ENCODE results near the gene TBXAS1. TPM values are rescaled to one million over a fixed set of nuclear protein-coding genes. Genes with fewer than 3 reads are reported as not detected.

Gene TBXAS1
- total RNA-seq, 4 donors from 2014 or later: 23.0 to 128 (median 47.3) TPM

DNA sequence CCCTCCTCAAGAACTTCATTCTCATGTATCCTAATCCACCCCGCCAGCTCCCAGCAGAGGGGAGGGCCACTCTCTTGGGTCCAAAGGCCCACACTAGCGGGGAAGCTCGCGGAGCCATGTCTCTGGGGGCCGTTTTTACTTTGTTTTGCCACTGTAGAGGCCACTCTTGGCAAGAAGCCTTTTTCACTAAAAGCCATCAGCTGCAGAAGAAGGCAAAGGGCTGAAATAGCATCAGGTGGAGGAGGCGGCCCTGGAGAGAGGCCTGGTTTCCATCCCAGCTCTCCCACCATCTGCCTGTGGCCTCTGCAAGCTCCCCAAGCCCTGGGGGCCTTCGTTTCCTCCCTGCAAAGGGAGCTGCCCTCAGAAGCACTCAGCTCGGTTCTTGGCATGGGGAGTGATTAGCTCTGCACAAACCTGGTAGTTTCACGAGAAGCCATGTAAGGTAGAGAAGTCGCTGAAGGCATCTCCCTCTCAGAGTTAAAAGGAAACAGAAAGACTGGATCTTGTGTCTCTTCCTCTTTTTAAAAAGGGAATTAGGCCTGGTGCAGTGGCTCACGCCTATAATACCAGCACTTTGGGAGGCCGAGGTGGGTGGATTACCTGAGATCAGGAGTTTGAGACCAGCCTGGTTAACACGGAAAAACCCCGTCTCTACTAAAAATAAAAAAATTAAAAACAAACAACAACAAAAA, 163.4 kb downstream of the TBXAS1 start:
- TF ChIP-seq, protein P1, sequence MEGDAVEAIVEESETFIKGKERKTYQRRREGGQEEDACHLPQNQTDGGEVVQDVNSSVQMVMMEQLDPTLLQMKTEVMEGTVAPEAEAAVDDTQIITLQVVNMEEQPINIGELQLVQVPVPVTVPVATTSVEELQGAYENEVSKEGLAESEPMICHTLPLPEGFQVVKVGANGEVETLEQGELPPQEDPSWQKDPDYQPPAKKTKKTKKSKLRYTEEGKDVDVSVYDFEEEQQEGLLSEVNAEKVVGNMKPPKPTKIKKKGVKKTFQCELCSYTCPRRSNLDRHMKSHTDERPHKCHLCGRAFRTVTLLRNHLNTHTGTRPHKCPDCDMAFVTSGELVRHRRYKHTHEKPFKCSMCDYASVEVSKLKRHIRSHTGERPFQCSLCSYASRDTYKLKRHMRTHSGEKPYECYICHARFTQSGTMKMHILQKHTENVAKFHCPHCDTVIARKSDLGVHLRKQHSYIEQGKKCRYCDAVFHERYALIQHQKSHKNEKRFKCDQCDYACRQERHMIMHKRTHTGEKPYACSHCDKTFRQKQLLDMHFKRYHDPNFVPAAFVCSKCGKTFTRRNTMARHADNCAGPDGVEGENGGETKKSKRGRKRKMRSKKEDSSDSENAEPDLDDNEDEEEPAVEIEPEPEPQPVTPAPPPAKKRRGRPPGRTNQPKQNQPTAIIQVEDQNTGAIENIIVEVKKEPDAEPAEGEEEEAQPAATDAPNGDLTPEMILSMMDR (IDR thresholded peaks at IDR 0.05; ENCODE audit: low read depth): no peak

DNA sequence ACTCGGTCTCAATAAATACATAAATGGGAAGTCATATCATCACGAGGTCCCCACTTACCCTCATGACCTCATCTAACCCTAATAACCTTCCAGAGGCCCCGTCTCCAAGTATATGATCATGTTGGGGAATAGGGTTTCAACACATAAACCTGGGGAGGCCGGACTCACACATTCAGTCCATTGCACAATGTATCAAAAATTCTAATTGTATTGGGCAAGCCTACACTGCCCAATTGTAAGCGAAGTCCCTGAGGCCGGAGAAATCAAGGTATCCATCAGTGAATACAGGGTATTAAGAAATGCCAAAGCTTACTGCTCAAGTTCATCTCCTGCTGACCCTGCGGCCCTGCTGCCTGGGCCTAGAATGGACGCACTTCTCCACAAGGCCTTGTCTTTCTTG, 164.1 kb downstream of the TBXAS1 start:
- TF ChIP-seq, protein P1 (IDR thresholded peaks at IDR 0.05; ENCODE audit: low read depth): no peak

DNA sequence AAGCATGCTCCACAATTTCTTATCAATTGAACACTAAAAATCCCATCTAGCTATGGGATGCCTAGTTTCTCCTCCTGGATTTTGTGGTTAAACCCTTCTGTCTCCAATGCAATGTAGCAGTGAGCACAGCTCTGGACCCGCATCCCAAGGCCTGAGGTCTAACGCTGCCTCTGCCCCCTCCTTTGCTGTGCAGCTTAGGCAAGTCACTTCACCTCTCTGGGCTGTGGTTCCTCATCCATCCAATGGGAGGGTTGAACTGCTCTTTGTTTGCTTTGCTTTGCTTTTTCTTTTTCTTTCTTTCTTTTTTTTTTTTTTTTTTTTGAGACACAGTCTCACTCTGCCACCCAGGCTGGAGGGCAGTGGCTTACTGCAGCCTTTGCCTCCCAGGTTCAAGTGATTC, 164.5 kb downstream of the TBXAS1 start:
- TF ChIP-seq, protein P1 (IDR thresholded peaks at IDR 0.05; ENCODE audit: low read depth): no peak

DNA sequence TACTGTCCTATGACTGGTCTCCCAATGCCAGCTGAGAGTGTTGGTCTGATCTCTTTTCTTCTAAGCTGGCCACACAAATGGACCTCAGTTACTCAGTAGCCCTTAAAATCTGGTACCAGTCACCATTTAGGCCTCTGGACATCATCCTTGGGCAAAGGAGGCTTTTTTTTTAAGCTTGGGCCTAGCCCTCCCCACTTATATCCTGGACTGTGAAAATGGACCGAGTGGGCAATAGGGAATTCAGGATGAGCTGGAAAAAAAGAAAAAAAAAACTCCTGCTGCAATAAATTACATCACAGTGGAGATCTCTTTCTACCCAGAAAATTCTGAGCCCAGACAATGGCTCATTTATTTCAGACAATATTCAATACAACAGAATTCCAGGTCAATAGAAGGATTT, 165.3 kb downstream of the TBXAS1 start:
- TF ChIP-seq, protein P1 (IDR thresholded peaks at IDR 0.05; ENCODE audit: low read depth): no peak

DNA sequence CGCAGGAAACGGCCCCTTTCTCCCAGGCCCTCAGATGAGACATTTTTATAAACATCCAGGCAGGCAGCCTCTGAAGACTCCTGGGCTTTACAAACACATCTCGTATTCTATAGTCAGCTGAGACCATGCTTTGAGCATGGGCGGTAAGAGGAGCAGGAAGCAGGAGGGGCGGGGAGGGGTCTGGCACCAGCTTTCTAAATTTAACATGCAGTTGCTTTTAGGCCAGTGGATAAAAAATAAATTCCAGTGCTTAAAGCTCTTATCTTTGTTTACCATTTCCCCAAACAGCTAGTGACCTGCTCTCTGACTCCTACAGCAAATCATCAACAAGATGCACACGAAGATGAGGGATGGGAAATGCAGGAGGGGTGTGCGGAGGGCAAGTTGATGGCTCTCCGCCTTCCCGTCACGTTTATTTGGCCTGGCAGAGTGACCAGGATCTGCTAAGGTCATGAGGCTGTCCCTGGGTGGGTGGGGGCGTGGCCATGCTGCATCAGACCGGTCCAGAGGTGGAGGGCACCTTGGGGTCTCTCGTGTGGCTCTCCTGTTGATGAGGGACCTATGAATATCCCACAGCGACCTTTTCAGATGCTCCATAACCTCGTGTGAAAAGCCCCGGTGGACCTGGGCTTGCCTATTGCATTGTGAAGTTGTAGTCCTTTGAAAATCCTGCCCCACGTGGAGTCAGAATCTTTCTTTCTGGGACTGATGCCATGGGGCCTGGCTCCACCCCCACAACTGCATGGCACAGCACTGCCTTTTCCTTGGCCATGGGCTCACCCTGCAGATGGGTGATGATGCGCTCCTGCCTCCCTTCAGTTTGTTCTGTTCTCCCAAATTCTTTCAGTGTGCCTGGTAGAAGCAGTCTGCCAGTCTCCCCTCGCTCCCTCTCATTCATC, 166.2 kb downstream of the TBXAS1 start:
- TF ChIP-seq, protein P1 (IDR thresholded peaks at IDR 0.05; ENCODE audit: low read depth): no peak

DNA sequence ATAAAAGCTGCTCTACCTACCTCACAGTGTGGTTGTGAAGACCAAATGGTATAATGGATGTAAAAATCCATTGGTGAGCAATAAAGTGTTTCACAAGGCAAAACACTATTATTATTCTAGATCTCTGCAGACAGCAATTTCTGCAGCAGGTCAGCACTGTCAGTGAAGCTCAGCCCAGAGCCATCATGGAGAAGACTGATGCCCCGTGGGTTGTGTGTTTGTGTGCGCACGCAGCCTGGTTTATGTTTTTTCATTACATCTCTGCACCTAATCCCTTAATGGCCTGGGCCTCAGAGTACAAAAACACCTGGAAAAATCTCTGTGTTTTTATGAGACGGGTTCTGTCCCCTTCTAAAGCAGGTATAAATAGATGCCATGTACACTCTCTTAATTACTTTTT, 169.5 kb downstream of the TBXAS1 start:
- TF ChIP-seq, protein P1 (IDR thresholded peaks at IDR 0.05; ENCODE audit: low read depth): no peak

DNA sequence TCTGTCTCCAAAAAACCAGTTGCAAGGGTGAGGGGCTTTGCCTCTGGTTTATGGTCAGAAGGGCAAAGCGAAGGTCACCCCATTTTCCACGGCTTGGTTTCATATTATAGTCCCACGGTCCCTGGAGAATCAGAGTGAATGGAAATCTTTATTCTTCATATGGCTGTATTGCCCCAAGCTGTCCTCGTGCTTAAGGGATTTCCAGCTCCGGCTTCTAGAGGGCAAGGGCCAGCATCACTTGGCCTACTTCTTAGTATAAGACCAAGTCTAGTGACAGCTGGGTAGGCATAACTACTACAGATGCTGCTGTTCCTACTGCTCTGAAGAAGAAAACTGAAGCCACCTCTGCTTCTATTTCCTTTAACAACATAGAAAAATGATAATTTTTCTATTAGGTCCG, 170.5 kb downstream of the TBXAS1 start:
- TF ChIP-seq, protein P1 (IDR thresholded peaks at IDR 0.05; ENCODE audit: low read depth): no peak
